ENCODE data around the gene SLC2A9.

Gene SLC2A9

GRCh38 chr4:9880406-9881197 is 140.7 kb downstream of the SLC2A9 start:
- DNase-seq: no peak

DNA sequence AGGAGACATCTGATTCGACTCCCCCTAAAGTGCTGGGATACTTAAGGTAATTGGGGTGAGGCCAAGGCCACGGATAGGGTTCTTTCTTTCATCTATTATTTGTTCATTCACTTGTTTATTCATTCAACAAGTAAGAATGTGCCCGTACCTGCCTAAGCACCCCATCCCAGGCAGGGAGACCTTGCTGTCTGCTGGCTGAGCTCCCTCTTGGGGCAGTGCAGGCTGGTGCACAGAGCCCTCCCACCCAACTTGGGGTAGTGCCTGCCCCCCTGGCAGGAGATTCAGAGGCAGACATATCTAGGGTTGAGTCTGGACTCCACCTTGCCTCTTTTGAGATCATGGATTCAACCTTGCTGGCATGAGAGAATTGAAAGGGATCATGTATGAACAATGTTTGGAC is 144.2 kb downstream of the SLC2A9 start:
- no peak for DNase-seq

- no peak for DNase-seq
Observed at GRCh38 chr4:9875516-9875915, 145.8 kb downstream of the SLC2A9 start.

GRCh38 chr4:9874385-9874784 is 146.9 kb downstream of the SLC2A9 start:
- DNase-seq: no peak

DNA sequence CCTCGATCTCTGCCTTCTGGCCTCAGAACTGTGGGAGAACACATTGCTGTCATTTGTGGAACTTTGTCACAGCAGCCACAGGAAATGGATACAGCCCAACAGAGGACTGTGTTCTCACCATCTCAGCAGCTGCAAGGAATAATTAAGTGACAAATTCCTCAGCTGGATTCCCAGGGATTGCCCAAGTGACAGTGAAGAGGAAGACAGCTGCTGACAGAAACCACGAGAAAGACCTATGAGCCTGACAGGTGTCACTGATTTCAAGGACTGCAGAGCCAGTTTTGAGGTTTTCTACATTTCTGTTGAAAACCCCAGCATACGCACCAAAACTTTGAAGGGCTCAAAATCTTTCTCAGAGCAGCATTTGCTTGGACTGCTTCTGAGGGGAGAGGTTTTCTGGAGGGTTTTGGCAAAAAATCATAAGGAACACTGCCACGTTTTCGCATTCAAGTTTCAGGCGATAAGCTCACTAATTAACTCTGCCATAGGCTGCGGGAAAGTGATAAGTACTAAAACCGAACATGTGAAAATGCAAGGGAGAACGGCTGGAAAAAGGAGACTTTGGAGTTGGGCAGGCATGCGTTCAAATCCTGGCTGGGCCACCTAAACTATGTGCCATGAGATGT is 151.0 kb downstream of the SLC2A9 start:
- no peak for DNase-seq

- DNase-seq: no peak
Observed at GRCh38 chr4:9867751-9868425, 153.4 kb downstream of the SLC2A9 start.

DNA sequence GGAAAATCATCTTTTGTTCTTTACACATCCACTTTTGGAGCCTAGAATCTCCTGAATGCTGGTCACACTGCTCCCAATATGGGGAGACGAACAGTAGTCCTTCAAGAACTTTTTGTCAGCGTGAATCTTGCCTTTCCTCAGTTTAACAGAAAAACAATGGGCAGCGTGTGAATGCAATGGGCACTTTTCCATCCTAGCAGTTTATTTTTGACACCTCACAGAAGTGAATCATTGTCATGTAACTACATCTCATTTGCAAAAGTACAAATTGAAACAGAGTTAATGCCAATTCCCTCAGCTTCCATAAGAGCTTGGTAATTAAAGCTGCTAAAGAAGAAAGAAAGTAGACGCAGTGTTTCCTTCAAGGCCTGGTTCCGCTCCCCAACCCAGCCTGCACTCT is 154.4 kb downstream of the SLC2A9 start:
- DNase-seq: no peak

- DNase-seq: no peak
Observed at GRCh38 chr4:9861561-9861960, 159.7 kb downstream of the SLC2A9 start.

- no peak for DNase-seq
Observed at GRCh38 chr4:9859810-9860209, 161.5 kb downstream of the SLC2A9 start.

GRCh38 chr4:9849538-9849920 is 171.8 kb downstream of the SLC2A9 start:
- no peak for DNase-seq

DNA sequence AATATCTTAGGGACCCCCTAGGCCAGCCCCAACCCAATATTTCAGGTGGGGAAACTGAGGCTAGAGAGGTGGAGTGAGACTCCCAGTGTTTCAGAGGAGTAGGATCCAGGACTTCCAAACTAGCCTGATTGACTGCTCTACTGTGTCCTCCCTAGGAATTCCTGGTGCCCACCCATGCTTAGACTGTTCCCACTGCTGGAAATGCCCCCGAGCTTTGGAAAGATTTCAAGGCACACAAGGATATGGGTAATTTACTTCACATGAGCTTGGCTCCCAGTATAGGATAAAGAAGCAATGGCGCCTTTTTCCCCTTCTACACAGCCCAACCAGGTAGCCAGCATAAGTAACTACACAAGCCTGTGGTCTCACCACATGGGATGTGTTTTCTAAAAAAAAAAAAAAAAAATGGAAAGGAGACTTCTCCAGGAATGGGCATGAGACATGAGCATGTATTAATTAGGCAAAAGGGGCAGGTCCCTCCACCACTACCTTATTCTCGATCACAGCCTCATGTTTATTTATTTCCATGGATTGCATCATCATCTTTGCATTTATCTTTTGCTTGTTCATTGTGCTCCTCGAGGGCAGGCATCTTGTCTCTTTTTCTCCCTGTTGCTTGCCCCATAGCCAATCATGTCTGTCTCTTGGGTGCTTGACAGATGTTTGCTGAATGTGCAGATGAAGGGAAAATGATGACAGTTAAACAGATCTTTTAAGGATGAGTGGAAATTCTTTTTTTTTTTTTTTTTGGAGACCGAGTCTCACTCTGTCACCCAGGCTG is 173.1 kb downstream of the SLC2A9 start:
- DNase-seq: no peak

DNA sequence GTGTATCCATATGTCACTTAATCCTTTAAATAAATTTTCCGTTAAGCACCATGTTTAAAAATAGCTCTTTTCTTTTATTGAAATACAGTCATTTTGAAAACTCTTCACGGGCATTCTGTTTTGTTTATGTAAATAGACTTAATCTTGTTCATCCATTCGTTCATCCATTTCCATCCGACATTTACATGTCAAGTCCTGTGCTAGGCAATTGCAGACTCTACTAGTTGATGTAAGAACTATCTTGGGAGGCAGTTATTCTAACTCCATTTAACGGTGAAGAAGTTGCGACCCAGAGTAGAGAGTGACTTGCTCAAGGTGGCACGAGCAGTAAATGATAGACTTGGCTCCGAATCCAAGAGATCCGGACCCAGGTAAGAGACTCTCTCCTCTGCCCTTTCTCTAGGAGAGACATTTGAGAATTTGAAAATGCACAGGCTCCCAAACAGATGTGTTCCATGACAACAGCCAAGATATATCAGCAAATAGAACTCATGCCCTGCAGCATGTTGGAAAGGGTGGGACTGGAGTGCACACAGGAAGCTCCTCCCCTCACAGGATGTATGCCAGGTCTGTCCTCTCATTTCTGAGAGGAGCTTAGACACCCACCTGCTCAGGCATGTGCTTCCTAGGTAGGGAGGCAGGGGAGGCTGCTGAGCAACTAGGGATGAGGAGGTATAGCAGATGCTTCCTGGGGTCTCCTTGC is 175.4 kb downstream of the SLC2A9 start:
- no peak for DNase-seq

- no peak for DNase-seq
Observed at GRCh38 chr4:9841072-9841471, 180.2 kb downstream of the SLC2A9 start.

DNA sequence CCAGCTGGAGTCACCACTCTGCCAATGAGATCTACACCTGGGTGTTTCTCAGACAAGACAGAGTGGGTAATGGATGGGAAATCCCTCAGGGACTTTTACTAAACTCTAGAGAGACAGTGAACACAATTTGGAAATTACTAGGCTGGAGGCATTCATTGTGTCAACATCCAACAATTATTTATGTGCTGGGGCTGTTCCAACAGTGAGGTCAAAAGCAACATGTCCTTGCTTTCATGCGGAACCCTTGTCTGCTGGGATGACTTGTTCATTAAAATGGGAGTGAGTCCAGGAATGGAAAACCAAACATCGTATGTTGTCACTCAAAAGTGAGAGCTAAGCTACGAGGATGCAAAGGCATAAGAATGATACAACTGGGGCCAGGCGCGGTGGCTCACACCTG is 185.9 kb downstream of the SLC2A9 start:
- no peak for DNase-seq

DNA sequence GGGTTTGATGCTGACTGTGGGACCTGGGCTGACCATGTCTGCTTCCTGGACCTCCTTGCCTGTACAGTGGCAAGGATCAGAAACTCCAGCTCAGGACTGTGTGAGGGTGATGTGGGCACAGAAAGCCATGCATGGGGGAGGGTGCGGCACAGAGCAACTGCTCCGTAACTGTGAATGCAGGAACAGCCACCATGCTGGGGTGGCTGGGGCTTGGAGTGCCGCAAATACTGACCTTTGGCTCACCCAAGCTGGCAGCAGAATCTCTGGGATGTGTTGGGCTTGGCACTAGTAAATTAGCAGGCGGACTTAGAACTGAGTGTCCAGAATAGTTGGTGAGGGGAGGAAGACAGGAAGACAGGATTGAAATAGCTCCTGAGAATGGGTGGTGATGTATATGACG is 187.9 kb downstream of the SLC2A9 start:
- no peak for DNase-seq

GRCh38 chr4:9832640-9833039 is 188.7 kb downstream of the SLC2A9 start:
- no peak for DNase-seq

DNA sequence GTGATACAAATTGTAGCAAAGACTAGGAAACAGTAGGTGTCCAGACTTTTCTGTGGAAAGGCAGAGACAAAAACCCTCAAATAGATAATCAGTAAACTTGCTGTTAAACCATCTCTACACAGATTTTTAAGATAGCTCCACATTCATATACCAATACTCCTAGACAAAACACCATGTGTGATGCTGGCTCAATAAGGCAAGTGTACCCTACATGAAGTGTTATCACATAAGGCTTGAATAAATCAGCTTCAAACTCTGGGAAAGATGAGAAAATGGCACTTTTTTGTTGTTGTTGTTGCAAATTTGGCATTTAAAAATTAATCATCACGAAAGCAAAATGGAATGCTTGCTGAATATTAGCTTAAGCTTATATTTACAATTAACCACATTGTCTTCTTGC is 194.7 kb downstream of the SLC2A9 start:
- DNase-seq: no peak

GRCh38 chr4:9825049-9825448 is 196.2 kb downstream of the SLC2A9 start:
- DNase-seq: no peak

DNA sequence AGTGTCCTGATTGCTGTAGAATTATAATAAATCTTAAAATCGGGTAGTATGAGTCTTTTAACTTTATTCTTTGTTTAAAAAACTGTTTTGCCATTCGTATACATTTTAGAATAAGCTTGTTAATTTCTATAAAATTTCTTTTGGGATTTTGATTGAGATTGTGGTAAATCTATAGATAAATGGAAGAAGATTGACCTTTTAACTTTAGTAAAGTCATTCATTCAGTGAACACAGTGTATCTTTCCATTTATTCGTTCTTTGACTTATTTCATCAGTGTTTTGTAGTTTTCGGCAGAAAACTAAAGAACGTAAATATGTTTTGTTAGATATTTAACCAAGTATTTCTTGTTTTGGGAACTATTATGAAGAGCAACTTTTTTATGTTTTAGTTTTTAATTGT is 201.0 kb downstream of the SLC2A9 start:
- DNase-seq: no peak

GRCh38 chr4:9816285-9816684 is 205.0 kb downstream of the SLC2A9 start:
- DNase-seq: no peak

GRCh38 chr4:9812501-9813340 is 208.6 kb downstream of the SLC2A9 start:
- no peak for DNase-seq

DNA sequence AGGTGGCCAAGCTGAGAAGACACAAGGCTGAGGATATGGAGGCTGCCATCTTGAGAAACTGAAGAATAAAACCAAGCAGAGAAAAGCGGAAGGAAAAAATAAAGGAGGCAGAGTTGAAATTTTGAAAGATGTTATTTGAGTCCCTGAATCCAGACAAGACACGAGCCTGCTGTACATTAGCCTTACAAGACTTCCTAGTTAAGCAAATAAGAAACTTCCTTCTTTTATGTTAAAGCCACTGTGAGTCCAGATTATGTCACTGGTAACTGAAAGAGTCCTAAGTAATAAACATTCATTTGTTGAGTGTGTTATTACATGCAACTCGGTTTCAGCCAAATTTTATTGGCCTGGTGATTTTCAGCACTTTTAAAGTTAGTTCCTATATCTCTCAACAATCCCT is 209.5 kb downstream of the SLC2A9 start:
- DNase-seq: no peak

Data from KG1 (cell line).